ENCODE data around the gene CCDC33.

Gene CCDC33

GRCh38 chr15:74259821-74260607, 23.9 kb downstream of the CCDC33 start:
- DNase-seq, result no peak

GRCh38 chr15:74261041-74261440, 24.9 kb downstream of the CCDC33 start:
- no peak for DNase-seq

GRCh38 chr15:74261685-74262084, 25.6 kb downstream of the CCDC33 start:
- DNase-seq, result no peak

- DNase-seq, result no peak
Observed at GRCh38 chr15:74262151-74262550, 26.0 kb downstream of the CCDC33 start.

GRCh38 chr15:74262625-74263024, 26.5 kb downstream of the CCDC33 start:
- no peak for DNase-seq

- no peak for DNase-seq
Observed at GRCh38 chr15:74263466-74263865, 27.3 kb downstream of the CCDC33 start.

DNA sequence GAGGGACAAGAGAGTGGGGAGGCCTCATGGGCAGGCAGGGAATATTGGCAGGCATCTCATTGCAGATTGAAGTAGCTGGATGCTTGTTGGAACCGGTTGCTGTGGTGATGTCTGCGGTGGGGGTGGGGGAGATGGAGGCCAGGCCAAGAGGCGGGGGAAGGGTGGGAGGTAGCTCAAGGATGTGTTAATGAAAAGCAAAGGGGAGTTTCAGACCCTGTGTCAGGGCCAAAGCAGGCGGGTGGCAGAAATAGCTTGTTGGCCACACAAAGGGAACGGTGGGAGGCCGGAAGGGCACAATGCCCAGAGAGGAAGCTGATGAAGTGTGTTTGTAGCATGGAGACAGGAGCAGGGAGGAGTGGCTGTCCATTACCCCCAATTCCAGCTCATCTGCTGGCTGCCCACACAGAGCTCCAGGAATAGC, 28.0 kb downstream of the CCDC33 start:
- no peak for DNase-seq

GRCh38 chr15:74265046-74265639, 29.0 kb downstream of the CCDC33 start:
- DNase-seq, result peak; percentile 16

GRCh38 chr15:74268020-74268419, 31.9 kb downstream of the CCDC33 start:
- DNase-seq, result no peak

DNA sequence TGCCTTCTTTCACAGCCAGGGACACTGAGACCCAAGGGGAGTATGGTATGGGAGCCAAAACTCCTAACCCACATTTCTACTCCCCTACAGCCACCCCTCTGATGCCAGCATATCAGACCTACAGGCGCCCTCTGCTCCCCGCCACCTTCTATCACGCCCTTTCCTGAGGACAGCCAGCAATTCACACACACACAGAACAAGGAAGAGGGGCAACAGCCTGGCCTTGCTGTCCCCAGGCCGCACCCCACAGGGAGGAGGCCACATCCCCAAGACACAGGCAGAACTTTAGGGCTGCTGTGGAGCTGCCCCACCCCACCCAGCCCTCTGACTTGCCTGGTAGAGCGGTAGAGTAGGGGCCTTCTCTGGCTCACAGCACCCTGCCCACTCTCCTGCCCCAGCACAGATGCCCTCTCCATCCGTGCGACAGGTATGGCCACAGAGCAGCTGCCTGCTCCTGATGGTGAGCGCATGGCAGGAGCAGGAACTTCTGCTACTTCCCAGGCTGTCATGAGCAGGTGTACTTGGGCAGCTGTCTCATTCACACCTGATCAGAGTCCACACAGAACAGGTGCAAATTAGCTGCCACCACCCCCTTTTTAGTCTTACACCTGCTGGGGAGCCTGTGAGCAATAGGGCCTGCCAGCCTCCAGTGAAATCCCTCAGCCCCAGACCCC, 33.4 kb downstream of the CCDC33 start:
- DNase-seq, result peak; percentile 94

- DNase-seq, result no peak
Observed at GRCh38 chr15:74270155-74270554, 34.0 kb downstream of the CCDC33 start.

DNA sequence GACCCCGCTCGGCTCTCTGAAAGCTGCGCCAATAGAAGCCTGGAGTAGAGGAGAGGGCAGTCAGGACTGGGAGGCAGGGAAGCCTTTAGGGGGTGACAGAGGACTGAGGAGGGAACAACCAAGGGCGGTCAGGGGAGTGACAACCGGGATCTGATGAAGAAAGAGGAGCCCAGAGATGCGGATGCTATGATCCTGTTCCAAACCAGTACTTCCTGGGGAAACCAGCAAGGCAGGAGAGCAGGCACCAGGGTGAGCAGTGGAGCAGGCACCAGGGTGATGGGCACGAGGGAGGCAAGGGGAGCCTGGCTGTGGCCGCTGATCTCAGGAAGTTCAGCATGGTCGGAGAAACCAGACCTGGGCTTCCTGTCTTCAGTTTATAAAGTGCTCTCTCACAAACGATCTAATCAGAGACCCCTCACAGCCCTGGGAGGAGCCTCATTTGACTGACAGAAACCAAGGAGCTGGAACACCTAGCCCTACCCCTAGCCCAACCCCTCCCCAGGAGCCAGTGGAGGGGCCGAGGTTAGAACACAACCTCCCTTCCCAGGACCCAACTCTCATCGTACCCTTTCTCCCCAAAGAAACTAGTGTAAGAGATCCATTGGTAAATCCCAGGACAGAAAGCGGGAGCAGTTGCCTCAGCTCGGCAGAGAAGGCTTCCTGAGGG, 34.9 kb downstream of the CCDC33 start:
- no peak for DNase-seq

DNA sequence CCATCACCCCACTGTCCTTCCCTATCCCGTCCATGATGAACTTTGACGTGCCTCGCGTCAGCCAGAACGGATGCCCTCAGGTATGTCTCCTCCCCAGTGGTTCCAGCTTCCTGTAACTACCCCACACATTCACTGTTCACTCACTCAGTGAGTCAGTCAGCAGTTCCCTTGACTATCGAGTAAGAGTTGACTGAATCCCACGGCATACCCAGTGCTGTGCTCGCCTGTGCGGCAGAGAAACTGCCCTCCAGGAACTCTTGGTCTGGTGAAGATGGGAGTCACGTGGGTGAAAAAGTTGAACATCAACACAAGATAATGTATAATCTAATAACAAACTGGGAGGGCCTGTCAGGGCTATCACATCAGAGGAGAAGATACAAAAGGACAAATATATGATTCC, 36.7 kb downstream of the CCDC33 start:
- DNase-seq, result no peak

GRCh38 chr15:74274470-74275038, 38.4 kb downstream of the CCDC33 start:
- DNase-seq, result peak; percentile 51

GRCh38 chr15:74275957-74276356, 39.8 kb downstream of the CCDC33 start:
- peak; percentile 40 for DNase-seq

- no peak for DNase-seq
Observed at GRCh38 chr15:74276560-74276959, 40.4 kb downstream of the CCDC33 start.

- DNase-seq, result no peak
Observed at GRCh38 chr15:74277242-74277810, 41.2 kb downstream of the CCDC33 start.

GRCh38 chr15:74278207-74278606, 42.1 kb downstream of the CCDC33 start:
- DNase-seq, result no peak

GRCh38 chr15:74281147-74282133, 45.3 kb downstream of the CCDC33 start:
- no peak for DNase-seq

GRCh38 chr15:74283368-74283767, 47.2 kb downstream of the CCDC33 start:
- DNase-seq, result no peak

- no peak for DNase-seq
Observed at GRCh38 chr15:74289671-74290070, 53.5 kb downstream of the CCDC33 start.

DNA sequence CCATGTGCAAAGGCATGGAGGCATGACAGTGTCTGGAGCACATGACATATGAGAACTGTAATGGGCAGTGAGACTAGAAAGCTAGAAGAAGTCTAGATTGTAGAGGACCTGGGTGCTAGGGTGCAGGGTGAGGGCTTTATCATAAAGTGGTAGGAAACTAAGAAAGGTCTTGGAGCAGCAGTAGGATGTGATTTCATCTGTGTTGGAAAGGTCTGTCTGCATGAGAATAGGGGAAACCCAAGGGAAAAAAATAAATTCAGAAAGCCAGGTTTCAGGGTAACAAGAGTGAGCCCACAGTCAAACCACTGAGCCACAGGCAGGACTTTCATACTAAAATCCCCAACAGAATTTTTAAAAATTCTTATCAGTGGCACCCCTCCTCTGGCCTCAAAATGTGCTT, 54.5 kb downstream of the CCDC33 start:
- DNase-seq, result no peak
